T-cell (primary cell): ENCODE measurements around the gene COL4A1. TPM values are rescaled to one million over a fixed set of nuclear protein-coding genes. Genes with fewer than 3 reads are reported as not detected.

ENCODE experiments used
- ATAC-seq, 4 experiments: fragments of 200-7000 bp in 3 of 4; fragments of 150-1000 bp in 1 of 4; cut with Tn5 transposase; replicated peaks in 1 of 4; 1 replicate in 3 of 4; 2 replicates in 1 of 4; pipeline ENCODE4 v1.10.0; 2021; ENCODE audit warnings: moderate library complexity in 3 of 4, mild to moderate bottlenecking in 2 of 4, moderate number of reproducible peaks in 1 of 4
- CTCF ChIA-PET, 2 donors: fragments of 300-600 bp; sonication (Branson Sonifier 250); formaldehyde crosslinking; loops; one replicate each; lab custom pipeline; 2022; ENCODE audit warnings: antibody characterized with exemption in 2 of 2; lab: Charles Lee
- POLR2A ChIA-PET, 2 donors: fragments of 300-600 bp; sonication (Branson Sonifier 250); formaldehyde crosslinking; loops; one replicate each; lab custom pipeline; 2022; ENCODE audit warnings: antibody characterized with exemption in 2 of 2; lab: Charles Lee
- DNase-seq, 35 experiments: peaks; one replicate each; pipeline versions ENCODE4 v3.0.0 to v3.0.0-alpha.2; 2013 to 2023
- H3K27ac ChIP-seq: one replicate; pipeline ENCODE4 v1.5.1; 2013; ENCODE audit warnings: low read length
- H3K27me3 ChIP-seq, 2 experiments: replicated peaks in 1 of 2; 1 replicate in 1 of 2; 2 replicates in 1 of 2; pipeline versions ENCODE4 v1.6.1 to v1.7.0; 2013; ENCODE audit warnings: low read length in 1 of 2, mixed read lengths in 1 of 2; ENCODE audit not compliant: control insufficient read depth in 2 of 2, insufficient read depth in 2 of 2; ENCODE audit errors: extremely low read depth in 1 of 2
- H3K36me3 ChIP-seq, 2 donors: 1 replicate in 1 of 2; 2 replicates in 1 of 2; pipeline versions ENCODE4 v1.6.1 to v1.7.0; 2013; ENCODE audit warnings: low read length in 1 of 2; ENCODE audit not compliant: control insufficient read depth in 2 of 2, insufficient read depth in 1 of 2; ENCODE audit errors: extremely low read depth in 1 of 2
- H3K4me1 ChIP-seq, 2 experiments: 1 replicate in 1 of 2; 2 replicates in 1 of 2; pipeline versions ENCODE4 v1.6.1 to v1.7.0; 2013; ENCODE audit warnings: low read length in 2 of 2, mixed read lengths in 1 of 2; ENCODE audit not compliant: insufficient read depth in 2 of 2, control insufficient read depth in 1 of 2; ENCODE audit errors: extremely low read depth in 1 of 2
- H3K4me3 ChIP-seq, 2 donors: 1 replicate in 1 of 2; 2 replicates in 1 of 2; pipeline versions ENCODE4 v1.5.1 to v1.7.0; 2013; ENCODE audit warnings: mild to moderate bottlenecking in 2 of 2, low read length in 1 of 2, moderate library complexity in 1 of 2; ENCODE audit not compliant: control insufficient read depth in 1 of 2; ENCODE audit errors: extremely low read depth in 1 of 2
- H3K9me3 ChIP-seq: 2 replicates; pipeline ENCODE4 v1.7.0; 2013
- H3K27ac Mint-ChIP-seq, 2 donors: one replicate each; pipeline ENCODE4 v1.8.0; 2020 to 2021; ENCODE audit warnings: mild to moderate bottlenecking in 2 of 2, mixed read lengths in 2 of 2
- H3K27me3 Mint-ChIP-seq, 2 donors: one replicate each; pipeline ENCODE4 v1.8.0; 2021 to 2022; ENCODE audit warnings: mixed read lengths in 2 of 2
- H3K36me3 Mint-ChIP-seq: one replicate; pipeline ENCODE4 v1.8.0; 2021; ENCODE audit warnings: mixed read lengths
- H3K4me1 Mint-ChIP-seq, 3 donors: one replicate each; pipeline ENCODE4 v1.8.0; 2020 to 2022; ENCODE audit warnings: mixed read lengths in 3 of 3, mild to moderate bottlenecking in 1 of 3
- H3K4me3 Mint-ChIP-seq, 3 donors: one replicate each; pipeline ENCODE4 v1.8.0; 2020 to 2022; ENCODE audit warnings: mild to moderate bottlenecking in 3 of 3, mixed read lengths in 3 of 3, moderate library complexity in 3 of 3
- H3K9me3 Mint-ChIP-seq, 3 donors: one replicate each; pipeline ENCODE4 v1.8.0; 2020 to 2022; ENCODE audit warnings: mixed read lengths in 3 of 3
- WGBS: methylation state at CpG from one replicate; pipeline ENCODE4 v1.1.5; 2013; ENCODE audit warnings: missing lambda C conversion rate; ENCODE audit not compliant: insufficient coverage; 5-methylcytosine and 5-hydroxymethylcytosine counted together
- total RNA-seq, 35 experiments: library from RNA in 6 of 35; stranded (reverse) in 6 of 35; fragments of 120-200 nt in 1 of 35; gene quantifications; one replicate each; pipeline versions ENCODE4 v1.2.1 to v1.2.4 and lab custom pipeline; 2013 to 2026

COL4A1 gene
- total RNA-seq, 5 donors from 2014 or later (not counting 1 experiment from before 2014, with no cell fraction given), result 0.49 to 1.3 (median 0.85) TPM; not detected in 2

DNA sequence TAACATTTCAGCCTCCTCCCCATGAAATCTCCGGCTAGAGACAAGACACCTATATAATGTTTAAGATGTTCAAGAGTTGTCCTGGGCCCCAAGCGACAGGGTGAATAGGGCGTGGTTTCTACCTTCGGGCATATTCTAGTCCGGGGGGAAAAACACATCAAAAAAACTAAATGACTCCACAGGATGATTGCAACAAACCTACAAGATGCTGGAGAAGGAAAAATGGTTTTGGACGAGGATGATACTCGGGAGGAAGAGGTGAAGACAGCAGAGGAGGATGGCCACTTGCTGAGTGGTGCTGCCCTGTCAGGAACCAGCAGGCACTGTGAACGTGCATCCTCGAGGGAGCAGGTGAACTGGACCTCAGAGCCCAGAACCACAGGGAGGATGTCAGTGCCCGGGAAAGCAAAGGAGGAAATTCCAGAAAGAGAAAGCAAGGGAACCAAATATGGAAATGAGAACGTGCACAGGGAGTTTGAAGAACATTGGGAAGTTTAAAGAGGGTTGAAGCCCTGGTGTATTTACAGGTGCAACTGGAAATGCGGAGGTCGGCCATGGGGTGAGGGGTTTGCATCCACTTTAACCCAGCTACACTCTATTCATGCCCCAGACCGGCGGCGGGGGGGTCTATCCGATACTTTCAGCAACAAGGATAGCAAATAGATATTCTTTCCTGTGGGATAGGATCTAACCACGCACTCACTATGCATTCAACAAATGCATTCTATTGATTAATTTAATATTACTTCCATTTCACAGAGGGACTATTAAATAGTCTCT is 50.6 kb downstream of the COL4A1 start:
- ChIA-PET POLR2A (no interaction called here), CTCF (no interaction called here)
- Histone ChIP-seq H3K9me3 (no peaks in the 10 kb centered on the region), H3K36me3 (no peaks in the 10 kb centered on the region), H3K27ac (no peak overlapping the region), H3K4me1 (no peaks in the 10 kb centered on the region), H3K27me3 (peaks cover 0 to 4% of the 10 kb centered on the region in 2 experiments), H3K4me3 (no peak overlapping the region)
- Mint-ChIP-seq H3K9me3 (peaks cover 7 to 16% (median 10%) of the 10 kb centered on the region in 3 donors), H3K36me3 (no peaks in the 10 kb centered on the region), H3K27me3 (peaks cover 8 to 9% of the 10 kb centered on the region in 2 donors), H3K4me1 (peaks cover 0 to 6% (median 2%) of the 10 kb centered on the region in 3 donors), H3K27ac (peak overlapping the region; percentile 48 to 68), H3K4me3 (no peak overlapping the region)
- DNase-seq (no peak), ATAC-seq (no peak)
- WGBS, result 90% methylated on average over 5 of the region's 18 CpGs

DNA sequence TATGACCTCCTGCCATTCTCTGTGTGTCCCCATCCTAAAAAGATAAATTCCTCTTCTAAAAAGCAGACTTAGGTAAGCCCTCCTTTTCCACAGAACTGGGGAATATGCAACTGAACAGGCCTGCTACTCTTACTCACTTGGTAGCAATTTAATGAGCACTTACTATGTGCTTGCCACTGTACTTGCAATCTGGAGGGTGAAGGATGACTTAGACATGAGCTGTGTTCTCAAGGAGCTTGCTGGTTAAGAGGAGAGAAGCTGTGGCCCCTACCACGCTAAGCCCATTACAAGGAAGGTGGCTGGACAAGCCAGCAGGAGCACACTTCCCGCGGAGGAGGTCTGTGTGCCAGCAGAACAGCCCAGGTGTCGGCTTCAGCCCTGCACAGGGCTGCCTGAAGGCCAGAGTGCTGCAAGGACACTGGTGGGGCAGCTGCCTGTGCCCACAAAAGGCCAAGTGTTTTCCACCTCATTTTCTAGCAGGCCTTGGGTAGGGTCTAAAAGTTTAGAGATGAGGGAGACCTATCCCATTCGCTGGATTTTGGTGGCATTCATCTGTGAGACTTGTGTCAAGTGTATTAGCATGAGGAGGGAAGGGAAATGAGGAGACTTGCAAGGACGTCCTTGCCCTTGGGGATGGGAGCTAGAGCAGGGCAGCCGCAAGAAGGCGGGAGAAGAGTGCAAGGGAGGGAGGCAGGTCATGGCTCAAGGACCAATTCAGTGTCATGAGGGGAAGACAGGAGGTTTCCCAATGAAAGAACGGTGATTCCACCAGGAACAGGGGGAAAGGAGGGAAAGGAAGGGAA is 52.0 kb downstream of the COL4A1 start:
- H3K4me1 ChIP-seq, result no peaks in the 10 kb centered on the region
- no peaks in the 10 kb centered on the region for H3K36me3 ChIP-seq
- ChIA-PET POLR2A (no interaction called here), CTCF (no interaction called here)
- H3K36me3 Mint-ChIP-seq, result no peaks in the 10 kb centered on the region
- peaks cover 3% of the 10 kb centered on the region in 2 donors for H3K27me3 Mint-ChIP-seq
- no peak overlapping the region for H3K4me3 ChIP-seq
- WGBS, result 67% methylated on average over 7 of the region's 9 CpGs
- H3K27me3 ChIP-seq, result no peaks in the 10 kb centered on the region
- peaks cover 0 to 6% (median 2%) of the 10 kb centered on the region in 3 donors for H3K4me1 Mint-ChIP-seq
- H3K4me3 Mint-ChIP-seq, result no peak overlapping the region
- H3K9me3 ChIP-seq, result no peaks in the 10 kb centered on the region
- peak overlapping the region; percentile 60 to 83 for H3K27ac Mint-ChIP-seq
- H3K9me3 Mint-ChIP-seq, result peaks cover 7 to 12% (median 10%) of the 10 kb centered on the region in 3 donors
- ATAC-seq (no peak), DNase-seq (no peak)
- no peak overlapping the region for H3K27ac ChIP-seq

DNA sequence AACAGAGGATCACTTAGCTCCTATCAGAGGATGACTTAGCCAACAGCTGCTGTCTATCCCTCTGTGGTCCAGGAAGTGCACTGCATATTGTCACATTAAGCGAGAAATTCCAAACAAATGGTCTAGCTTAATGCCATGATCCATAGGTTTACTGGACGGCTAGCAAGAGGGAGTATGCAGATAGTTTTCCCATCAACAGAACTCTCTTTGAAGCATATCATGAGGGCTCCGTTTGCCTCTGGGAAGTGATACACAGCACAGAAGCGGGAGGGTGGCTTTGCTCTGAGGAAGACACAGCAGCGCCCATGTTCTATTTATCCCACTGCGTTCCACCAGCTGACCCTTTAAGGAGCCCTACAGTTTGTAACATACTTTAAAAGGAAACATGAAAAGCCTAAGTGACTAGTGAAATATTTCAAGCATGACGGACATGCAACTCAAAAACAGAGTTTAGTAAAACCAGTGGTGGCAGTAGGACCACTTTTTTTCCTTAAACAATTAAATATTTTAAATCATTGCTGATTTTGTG is 52.7 kb downstream of the COL4A1 start:
- H3K27ac Mint-ChIP-seq, result no peak overlapping the region

DNA sequence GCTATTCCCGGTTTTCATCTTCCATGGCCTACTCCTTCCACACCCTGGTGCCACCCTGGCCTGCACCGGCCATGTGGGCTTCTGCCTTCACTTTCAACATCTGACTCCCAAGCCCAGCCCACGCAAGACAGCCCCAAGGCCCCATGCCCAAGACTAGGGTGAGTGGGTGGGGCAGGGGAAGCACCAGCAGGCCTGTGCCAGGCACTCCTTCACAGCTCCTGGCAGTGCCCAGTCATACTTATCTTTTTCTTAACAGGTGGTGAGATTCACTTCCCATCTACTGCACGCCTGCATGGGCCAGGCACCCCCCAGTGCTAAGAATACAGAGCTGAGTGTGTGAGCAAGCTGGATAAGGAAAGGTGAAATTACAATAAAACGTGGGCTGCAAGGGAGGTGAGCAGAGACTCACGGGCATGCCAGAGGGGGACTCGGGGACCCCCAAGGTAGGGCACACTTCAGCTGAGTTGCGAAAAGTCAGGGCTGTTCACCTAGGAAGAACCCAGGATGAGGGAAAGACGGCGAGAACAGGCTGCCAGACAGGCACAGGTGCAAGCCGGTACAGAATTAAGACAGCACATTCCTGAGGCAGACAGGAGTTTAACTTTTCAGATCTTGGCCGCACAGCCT is 55.7 kb downstream of the COL4A1 start:
- DNase-seq (no peak), ATAC-seq (no peak)
- H3K4me3 ChIP-seq, result no peak overlapping the region
- no peaks in the 10 kb centered on the region for H3K36me3 ChIP-seq
- Mint-ChIP-seq H3K27ac (no peak overlapping the region), H3K4me1 (peaks cover 0 to 4% (median 2%) of the 10 kb centered on the region in 3 donors), H3K27me3 (peaks cover 4 to 5% of the 10 kb centered on the region in 2 donors), H3K9me3 (peaks cover 7 to 11% (median 9%) of the 10 kb centered on the region in 3 donors), H3K36me3 (no peaks in the 10 kb centered on the region), H3K4me3 (no peak overlapping the region)
- H3K9me3 ChIP-seq, result no peaks in the 10 kb centered on the region
- H3K27me3 ChIP-seq, result peaks cover 0 to 12% of the 10 kb centered on the region in 2 experiments
- POLR2A ChIA-PET, result no interaction called here
- CTCF ChIA-PET, result no interaction called here
- no peaks in the 10 kb centered on the region for H3K4me1 ChIP-seq
- H3K27ac ChIP-seq, result no peak overlapping the region
- WGBS, result 79% methylated on average over 8 of the region's 12 CpGs

More for the DNA sequence above, 52.7 kb downstream of the COL4A1 start:
- CTCF ChIA-PET, result no interaction called here
- POLR2A ChIA-PET, result no interaction called here
- Mint-ChIP-seq H3K27me3 (peaks cover 0 to 4% of the 10 kb centered on the region in 2 donors), H3K9me3 (peaks cover 7 to 11% (median 10%) of the 10 kb centered on the region in 3 donors), H3K4me1 (peaks cover 0 to 6% (median 2%) of the 10 kb centered on the region in 3 donors), H3K4me3 (no peak overlapping the region), H3K36me3 (no peaks in the 10 kb centered on the region)
- Histone ChIP-seq H3K36me3 (no peaks in the 10 kb centered on the region), H3K9me3 (no peaks in the 10 kb centered on the region), H3K27me3 (peaks cover 0 to 1% of the 10 kb centered on the region in 2 experiments), H3K4me1 (no peaks in the 10 kb centered on the region), H3K4me3 (no peak overlapping the region), H3K27ac (no peak overlapping the region)
- DNase-seq, result no peak
- no peak for ATAC-seq
- 89% methylated on average over 3 of the region's 7 CpGs for WGBS

DNA sequence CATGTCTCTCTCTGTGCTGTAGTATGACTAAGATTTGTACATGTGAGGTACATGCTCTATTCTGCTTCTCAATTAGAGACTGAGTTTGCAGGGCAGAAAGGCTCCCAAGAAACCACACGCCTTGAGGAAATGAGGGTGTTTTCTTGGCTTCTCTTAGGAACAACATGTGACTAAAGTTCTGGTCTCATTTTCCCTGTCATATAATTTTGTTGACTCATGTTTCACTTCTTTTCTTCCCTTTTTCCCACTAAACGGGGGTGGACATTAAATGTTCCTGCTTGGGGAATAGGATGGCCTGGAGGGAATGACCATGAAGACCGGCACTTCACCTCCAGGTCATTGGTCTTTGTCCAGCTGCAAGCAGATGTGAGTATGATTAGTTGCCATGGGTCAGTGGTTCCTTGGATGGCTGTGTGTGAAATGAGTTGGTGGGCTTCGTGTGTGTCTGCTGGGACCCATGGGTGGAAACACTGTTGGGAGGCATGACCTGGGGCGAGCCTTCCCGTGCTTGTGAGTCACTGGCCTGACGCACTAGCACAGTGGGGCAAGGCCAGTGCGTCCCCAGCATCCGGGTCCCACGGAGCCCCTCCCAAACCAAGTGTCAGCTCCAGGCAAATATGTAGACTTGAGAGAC is 56.6 kb downstream of the COL4A1 start:
- no peak overlapping the region for H3K27ac ChIP-seq
- peaks cover 4 to 5% of the 10 kb centered on the region in 2 donors for H3K27me3 Mint-ChIP-seq
- no peaks in the 10 kb centered on the region for H3K4me1 Mint-ChIP-seq
- no peak overlapping the region for H3K4me3 ChIP-seq
- ATAC-seq, result no peak
- H3K27ac Mint-ChIP-seq, result no peak overlapping the region
- POLR2A ChIA-PET, result no interaction called here
- H3K4me3 Mint-ChIP-seq, result no peak overlapping the region
- no peaks in the 10 kb centered on the region for H3K36me3 Mint-ChIP-seq
- H3K4me1 ChIP-seq, result no peaks in the 10 kb centered on the region
- CTCF ChIA-PET, result no interaction called here
- no peaks in the 10 kb centered on the region for H3K36me3 ChIP-seq
- peaks cover 0 to 15% of the 10 kb centered on the region in 2 experiments for H3K27me3 ChIP-seq
- peaks cover 6 to 8% (median 7%) of the 10 kb centered on the region in 3 donors for H3K9me3 Mint-ChIP-seq
- no peaks in the 10 kb centered on the region for H3K9me3 ChIP-seq
- 83% methylated on average over 4 of the region's 10 CpGs for WGBS
- no peak for DNase-seq
